Tibial nerve (tissue), 4 donors: ENCODE measurements around the gene PREX1.

Experiments
- CTCF ChIP-seq, 5 experiments: fragments of 200-600 bp in 3 of 5; fragments of 450-650 bp in 2 of 5; sonication (generic) in 3 of 5; IDR thresholded peaks; one replicate each; pipeline ENCODE4 v1.5.1; 2016 to 2019; ENCODE audit warnings: antibody characterized with exemption in 5 of 5, mild to moderate bottlenecking in 3 of 5, moderate library complexity in 2 of 5
- EP300 ChIP-seq, 2 donors: sonication (generic); formaldehyde crosslinking; IDR thresholded peaks; one replicate each; pipeline ENCODE4 v1.6.1; 2017; ENCODE audit warnings: antibody characterized with exemption in 2 of 2, mild to moderate bottlenecking in 1 of 2

GRCh38 chr20:48718786-48719578, 108.8 kb downstream of the PREX1 start:
- TF ChIP-seq CTCF (IDR thresholded peaks at IDR 0.05) (no peak), EP300 (IDR thresholded peaks at IDR 0.05) (no peak)
